G401.6 (cell line): ENCODE data around the gene UBE3D.
"Not testable (repeated sequence)": the region's sequence is repeated elsewhere in the genome, so short reads cannot be mapped to it uniquely, and the experiment has no call there.

ENCODE experiments used
- FAIRE-seq: peaks from 2 replicates; lab custom pipeline; 2012; peaks lifted over from hg19 to GRCh38; lab: Jason Lieb, UNC

UBE3D gene

DNA sequence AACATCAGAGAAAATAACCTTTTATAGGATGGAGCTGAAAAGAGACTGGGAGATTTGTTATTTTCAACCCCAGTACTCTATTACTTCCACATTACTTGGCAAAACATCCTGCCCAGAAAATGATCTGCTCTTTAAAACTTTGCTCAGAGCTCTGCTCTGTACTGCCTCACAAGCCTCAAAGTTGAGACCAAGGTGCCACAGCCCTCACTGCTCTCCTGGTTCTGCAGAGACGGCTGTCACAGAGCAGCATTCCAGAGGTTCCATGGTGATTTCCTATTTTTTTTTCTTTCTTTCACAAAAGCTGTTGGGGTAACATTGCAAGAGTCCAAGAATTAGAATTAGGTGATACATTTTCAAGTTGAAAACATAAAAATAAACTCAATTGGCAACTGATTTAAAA, 155.2 kb downstream of the UBE3D start:
- FAIRE-seq, result no peak

DNA sequence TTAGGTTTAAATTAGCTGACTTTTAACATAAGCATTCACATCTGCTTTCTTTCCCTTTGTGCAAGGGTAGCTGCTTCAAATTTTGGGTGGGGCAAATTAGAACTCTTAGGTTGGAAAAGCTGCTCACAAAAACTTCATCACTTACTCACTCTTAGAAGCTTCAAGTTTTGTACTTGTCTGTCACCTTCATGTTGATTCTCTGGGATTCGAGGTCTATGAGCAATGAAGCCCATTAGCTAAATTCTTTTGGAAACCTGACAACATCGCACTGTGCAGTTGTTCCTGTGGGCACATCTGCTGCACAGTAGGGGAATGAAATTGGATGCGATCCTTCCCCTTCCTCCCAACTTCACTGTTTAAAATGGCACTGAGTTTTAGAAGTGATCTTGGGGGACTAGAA, 156.1 kb downstream of the UBE3D start:
- FAIRE-seq, result no peak

- FAIRE-seq, result no peak
Measured at GRCh38 chr6:82908661-82909060, 157.0 kb downstream of the UBE3D start.

DNA sequence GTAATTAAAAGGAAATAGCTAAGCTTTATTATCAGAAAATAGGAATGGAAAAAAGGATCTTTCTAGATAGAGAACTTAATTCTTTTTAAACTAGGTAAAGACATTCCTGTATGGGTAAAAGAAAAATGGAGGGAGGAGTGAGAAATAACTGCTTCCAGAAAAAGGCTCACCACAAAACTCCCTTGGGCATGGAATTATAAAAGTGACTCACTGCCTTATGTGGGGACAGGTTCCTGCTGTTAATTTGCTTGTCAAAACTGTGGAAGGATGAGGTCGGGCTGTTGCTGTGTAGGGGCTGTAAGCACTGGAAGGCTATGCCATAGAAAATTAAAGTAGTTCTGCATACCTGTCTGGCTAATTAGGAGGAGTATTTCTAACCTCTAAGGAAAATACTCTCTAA, 158.7 kb downstream of the UBE3D start:
- no peak for FAIRE-seq

GRCh38 chr6:82906489-82906888, 159.2 kb downstream of the UBE3D start:
- no peak for FAIRE-seq

DNA sequence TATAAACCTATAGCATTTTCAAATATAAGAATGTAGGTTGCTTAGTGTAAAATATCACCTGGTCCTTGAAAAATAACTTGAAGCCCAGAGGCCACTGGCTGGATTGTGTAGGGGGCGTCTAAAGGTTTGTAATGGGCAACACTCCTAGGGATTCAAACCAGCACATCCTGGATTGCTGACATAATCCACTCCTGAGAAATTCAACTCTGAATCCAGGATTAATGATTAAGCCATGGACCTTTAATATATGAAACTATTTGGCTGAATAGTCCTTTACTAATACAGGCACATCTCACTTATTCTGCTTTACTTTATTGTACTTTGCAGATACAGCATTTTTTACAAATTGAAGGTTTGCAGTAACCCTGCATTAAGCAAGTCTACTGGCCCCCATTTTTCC, 160.8 kb downstream of the UBE3D start:
- FAIRE-seq, result no peak

DNA sequence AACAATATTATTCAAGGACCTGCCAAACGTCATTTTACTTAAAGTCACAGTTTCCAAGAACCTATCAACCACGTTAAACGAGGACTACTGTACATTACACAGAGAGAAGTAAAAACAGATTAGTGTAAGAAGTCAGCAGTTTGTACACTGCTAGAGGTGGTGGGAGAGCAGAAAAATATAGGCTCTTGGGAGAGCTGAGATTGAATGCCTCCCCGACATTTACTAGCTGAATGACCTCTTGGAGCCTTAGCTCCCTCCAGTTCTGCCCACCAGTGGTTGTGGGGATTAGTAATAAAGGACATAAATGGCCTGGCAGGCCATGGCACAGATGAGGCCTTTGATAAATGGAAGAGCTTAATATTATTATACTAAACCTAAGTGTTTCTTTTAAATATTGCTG, 161.4 kb downstream of the UBE3D start:
- FAIRE-seq, result no peak

DNA sequence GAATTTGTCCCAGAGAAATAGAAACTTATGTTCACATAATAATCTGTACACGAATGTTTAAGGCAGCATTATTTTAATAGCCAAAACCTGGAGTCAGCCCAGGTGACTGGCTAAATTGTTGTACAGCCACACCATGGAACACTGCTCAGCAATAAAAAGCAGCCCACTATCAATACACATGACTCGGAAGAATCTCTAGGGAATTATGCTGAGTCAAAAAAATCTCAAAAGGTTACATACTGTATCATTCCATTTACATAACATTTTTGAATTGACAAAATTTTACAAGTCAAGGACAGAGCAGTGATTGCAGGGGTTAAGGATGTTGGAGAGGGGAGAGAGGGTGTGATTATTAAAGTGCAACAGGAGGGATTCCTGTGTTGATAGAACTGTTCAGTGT, 163.4 kb downstream of the UBE3D start:
- no peak for FAIRE-seq

- FAIRE-seq, result no peak
Measured at GRCh38 chr6:82894653-82895259, 170.9 kb downstream of the UBE3D start.

DNA sequence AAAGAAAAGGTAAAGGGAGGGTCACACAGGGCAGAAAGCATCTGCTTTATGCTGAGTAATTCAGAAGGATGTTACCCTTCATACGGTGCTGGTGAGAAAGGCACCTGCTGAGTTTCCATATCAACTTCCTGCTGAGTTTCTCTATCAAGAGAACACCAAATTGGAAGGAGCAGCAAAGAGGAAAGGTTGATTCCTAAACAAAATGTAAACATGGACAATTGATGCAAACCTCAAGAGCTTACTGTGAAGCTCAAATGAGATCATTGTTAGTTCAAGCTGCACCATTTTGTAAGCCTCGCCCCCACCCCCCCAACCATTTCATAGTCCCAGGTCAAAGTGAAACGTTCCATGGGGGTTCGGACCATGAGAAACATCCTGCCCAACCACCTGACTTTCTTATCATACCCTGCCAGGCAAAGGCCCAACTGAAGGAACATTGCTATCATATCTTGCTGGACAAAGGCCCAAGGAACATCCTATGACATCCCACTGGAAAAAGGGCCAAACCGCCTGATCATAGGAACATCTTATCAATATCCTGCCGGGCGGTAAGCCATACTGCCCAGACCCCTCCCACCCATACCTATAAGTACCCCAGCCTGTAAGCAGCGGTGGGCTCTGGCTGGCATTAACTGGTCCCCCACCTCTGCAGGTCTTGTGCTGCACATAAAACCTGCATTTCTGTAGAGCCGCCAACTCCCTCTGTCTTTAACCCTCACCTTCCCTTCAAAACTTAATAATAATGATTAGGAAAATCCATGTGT, 171.6 kb downstream of the UBE3D start:
- FAIRE-seq, result no peak

- not testable (repeated sequence) for FAIRE-seq
Measured at GRCh38 chr6:82891503-82891902, 174.1 kb downstream of the UBE3D start.

DNA sequence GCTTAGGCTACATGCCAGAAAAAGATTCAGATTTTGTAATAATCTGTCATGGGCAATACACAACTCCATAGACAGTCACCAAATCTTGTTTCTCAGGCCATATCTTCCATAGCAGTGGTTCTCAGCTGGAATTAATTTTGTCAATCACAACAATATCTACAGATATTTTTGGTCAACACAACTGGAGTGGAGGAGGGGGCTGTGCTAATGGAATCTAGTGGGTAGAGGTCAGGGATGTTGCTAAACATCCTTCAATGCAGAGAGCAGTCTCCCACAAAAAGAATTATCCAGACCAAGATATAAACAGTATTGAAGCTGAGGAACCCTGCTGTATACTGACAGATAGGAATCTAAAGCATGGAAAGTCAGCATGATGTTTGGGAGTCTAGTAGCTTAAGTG, 174.6 kb downstream of the UBE3D start:
- FAIRE-seq, result no peak

DNA sequence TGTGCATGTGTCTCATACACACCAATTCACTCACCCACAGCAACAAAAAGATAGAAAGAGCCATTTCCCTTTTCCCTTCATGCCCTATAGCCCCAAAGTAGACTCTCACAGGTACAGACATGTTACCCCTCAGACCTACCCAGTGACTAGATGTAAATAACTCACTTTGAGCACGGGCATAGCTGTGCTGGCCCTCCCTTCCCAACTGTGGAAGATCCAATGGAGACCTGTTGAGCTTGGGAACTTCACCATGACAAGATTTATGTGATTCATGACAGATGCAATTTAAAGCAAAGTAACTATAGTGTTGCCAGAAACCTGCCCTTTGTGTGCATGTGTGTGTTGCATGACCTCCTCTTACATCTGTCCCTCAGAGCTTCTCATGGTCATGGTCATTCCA, 175.4 kb downstream of the UBE3D start:
- FAIRE-seq, result no peak

DNA sequence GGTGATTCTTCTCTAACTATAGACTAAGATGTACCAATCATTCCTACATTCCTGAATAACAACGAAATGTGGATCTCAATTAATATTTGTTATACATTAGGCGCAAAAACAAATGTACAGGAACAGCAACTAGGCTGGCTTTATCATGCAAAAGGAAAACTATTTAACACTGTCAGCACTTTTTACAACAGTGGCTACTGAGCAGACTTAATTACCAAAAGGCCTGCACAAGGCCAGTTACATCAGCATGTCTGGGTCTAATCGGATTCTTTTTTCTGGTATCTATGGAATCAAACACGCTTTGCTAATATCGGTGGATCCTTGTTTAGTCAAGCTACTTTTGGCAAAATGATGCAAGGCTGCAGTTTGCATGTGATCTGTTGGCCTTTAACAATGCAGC, 176.5 kb downstream of the UBE3D start:
- FAIRE-seq, result no peak

DNA sequence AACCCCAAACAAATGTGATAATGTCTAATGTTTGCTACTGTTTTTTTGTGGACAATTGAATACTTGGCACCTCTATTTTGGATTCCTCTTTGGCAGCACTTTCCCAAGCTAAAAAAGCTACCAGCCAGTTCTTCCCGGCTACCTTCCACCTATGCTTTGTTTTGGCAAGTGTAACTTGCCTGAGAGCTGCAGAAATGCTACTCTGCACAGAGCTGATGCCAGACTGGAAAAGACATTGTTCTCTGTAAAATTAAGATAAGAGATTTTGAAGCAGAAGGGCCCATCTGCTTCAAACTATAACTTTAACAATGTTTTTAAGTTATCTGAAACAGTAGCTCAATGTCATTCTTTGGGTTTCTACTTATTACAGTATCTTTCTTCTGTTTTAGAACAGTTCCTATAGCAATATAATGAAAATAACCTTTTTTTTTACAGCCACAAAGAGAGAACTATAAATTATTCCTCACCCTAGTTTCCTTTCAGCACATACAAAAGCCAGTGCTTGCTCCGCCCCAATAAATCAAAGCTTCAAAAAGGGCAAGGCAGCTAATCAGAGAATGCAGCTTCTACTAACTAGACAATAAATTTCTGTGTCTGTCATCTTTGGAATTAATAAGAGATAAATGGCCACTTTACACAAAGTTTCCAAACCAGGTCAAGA, 183.1 kb downstream of the UBE3D start:
- FAIRE-seq, result no peak

- FAIRE-seq, result no peak
Measured at GRCh38 chr6:82881519-82881918, 184.1 kb downstream of the UBE3D start.

- FAIRE-seq, result no peak
Measured at GRCh38 chr6:82878812-82879211, 186.8 kb downstream of the UBE3D start.

DNA sequence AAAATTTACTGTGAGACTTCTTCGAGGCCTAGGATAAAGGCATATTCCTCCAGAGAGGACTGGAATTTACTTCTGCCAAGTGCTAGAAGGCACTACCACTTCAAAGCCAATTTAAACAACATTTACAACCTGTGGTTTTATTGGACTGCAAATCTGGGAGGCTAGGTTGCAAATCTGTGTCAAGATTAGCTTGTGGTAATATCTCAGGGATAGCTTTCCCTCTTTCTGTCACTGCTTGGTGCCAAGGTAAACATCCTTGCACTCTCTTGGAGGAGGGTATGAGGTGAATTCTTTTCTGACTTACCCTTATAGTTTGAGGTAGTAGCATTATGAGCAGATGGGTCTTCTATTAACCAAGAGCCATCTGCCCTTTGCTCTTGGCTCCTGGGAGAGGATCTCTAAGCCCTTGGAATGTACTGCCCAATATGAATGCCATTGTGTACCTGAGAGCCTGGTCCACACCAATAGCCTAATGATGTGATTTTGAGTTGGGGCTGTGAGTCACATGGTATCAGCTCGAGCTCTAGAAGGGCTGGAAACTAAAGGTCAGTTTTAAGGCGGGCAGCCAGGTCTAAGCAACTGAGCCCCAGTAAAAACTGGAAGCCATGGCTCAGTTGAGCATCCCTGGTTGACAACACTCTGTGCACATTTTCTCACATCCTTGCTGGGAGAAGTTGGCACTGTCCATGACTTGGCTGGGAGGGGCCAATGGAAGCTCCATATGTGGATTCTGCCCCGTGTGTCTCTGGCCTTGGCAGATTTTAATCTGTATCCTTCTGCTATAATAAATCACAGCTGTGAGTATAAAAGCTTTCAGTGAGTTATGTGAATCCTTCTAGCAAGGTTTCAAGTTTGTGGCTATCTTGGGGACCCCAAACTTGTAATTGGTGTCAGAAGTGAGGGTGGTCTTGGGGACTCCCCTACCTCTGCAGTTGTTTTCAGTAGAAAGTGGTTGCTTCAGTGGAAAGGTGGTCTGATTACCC, 188.1 kb downstream of the UBE3D start:
- no peak for FAIRE-seq

DNA sequence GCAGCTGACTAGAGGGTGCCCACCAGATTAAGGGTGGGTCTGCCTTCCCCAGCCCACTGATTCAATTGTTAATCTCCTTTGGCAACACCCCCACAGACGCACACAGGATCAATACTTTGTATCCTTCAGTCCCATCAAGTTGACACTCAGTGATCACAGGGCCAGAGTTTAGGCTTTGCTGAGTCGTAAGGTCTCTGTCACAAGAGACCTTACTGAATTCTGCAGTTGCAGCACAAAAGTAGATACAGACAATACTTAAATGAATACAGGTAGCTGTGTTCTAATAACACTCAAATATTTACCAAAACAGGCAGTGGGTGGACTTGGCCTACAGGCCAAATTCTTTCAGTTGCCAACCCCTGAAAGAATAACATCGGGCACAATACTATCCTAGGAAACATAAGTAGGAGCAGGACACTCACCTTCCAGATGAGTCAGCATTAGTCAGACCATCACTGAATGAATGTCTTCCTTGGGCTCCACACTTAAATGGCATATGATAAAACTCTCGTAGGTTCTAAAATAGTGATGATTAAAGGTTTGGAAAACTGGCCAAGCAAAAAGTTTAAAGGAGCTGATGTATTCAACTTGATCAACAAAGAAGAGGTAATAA, 190.0 kb downstream of the UBE3D start:
- FAIRE-seq, result no peak

GRCh38 chr6:82874867-82875266, 190.8 kb downstream of the UBE3D start:
- FAIRE-seq, result no peak

- no peak for FAIRE-seq
Measured at GRCh38 chr6:82872185-82872584, 193.5 kb downstream of the UBE3D start.

DNA sequence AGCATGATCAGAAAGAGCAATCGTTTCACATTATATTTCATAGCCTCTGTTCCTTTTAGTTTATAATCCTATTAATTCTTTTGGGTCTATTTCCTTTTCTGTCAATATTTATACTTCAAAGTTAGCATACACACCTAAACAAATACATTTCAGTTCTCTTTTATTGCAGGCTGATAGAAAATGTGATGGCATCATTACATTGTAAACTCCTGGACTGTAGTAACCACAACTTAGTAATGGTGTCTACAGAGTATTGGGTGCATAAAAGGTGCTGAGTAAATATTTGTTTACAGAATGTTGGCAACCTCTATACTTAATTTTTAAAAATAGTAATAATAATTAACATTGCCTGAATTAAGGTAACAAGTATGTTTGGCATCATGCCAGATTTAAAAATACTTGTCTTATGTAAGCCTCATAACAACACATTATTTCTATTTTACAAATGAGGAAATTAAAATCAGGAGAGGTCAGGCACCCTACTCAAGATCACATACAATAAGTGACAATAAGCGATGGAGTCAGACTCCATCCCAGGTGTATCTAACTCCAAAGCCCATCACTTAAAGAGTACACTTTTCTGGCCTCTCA, 195.0 kb downstream of the UBE3D start:
- FAIRE-seq, result no peak
